Ovary (tissue), 10 donors: Measurements from ENCODE around the gene SYDE2. TPM values are rescaled to one million over a fixed set of nuclear protein-coding genes. Genes with fewer than 3 reads are reported as not detected.
"Not testable (repeated sequence)": the region's sequence is repeated elsewhere in the genome, so short reads cannot be mapped to it uniquely, and the experiment has no call there.

Experiments used
- DNase-seq, 5 donors: peaks; one replicate each; pipeline ENCODE4 v3.0.0-alpha.2; 2019 to 2020
- H3K27ac ChIP-seq, 2 donors: fragments of 200-600 bp; one replicate each; pipeline versions ENCODE4 v1.5.1 to v1.8.0; 2019 to 2022
- H3K27me3 ChIP-seq: fragments of 200-600 bp; one replicate; pipeline ENCODE4 v1.8.0; 2022
- H3K36me3 ChIP-seq: fragments of 200-600 bp; sonication (generic); one replicate; pipeline ENCODE4 v1.5.1; 2019
- H3K4me1 ChIP-seq: one replicate; pipeline ENCODE4 v1.8.1; 2013; ENCODE audit warnings: mild to moderate bottlenecking, moderate library complexity; ENCODE audit not compliant: insufficient read depth
- H3K4me3 ChIP-seq: fragments of 200-600 bp; sonication (generic); one replicate; pipeline ENCODE4 v1.5.1; 2017
- H3K9me3 ChIP-seq, 2 donors: fragments of 200-600 bp in 1 of 2; sonication (generic) in 1 of 2; one replicate each; pipeline versions ENCODE4 v1.5.1 to v1.8.1; 2013 to 2019; ENCODE audit warnings: mild to moderate bottlenecking in 1 of 2, moderate library complexity in 1 of 2
- CTCF ChIP-seq, 3 donors: fragments of 450-650 bp in 2 of 3; fragments of 200-600 bp in 1 of 3; IDR thresholded peaks; one replicate each; pipeline versions ENCODE4 v1.5.1 to v1.8.0; 2016 to 2022; ENCODE audit warnings: antibody characterized with exemption in 3 of 3, mild to moderate bottlenecking in 1 of 3
- EP300 ChIP-seq: sonication (generic); formaldehyde crosslinking; IDR thresholded peaks from one replicate; pipeline ENCODE4 v1.6.1; 2017; ENCODE audit warnings: antibody characterized with exemption
- POLR2A ChIP-seq: fragments of 450-650 bp; IDR thresholded peaks from one replicate; pipeline ENCODE4 v1.6.1; 2017; ENCODE audit warnings: antibody characterized with exemption, mild to moderate bottlenecking, moderate library complexity
- WGBS, 3 donors: extraction: QIAGEN DNeasy Blood & Tissue Kit in 1 of 3; methylation state at CpG; one replicate each; pipeline versions ENCODE4 v1.1.5 to v1.1.7; 2013 to 2017; 5-methylcytosine and 5-hydroxymethylcytosine counted together
- intact Hi-C, 4 donors: fragments of 100-400 bp; cut with DNase I; formaldehyde crosslinking; loops; one replicate each; pipeline versions ENCODE4 v1.11.0 to v1.15.1; 2022 to 2023
- long read RNA-seq, 3 donors: library from polyadenylated mRNA in 2 of 3; unstranded in 2 of 3; transcript quantifications; one replicate each; pipeline ENCODE4 v2.0.0 and lab custom pipeline, GENCODE V29; 2021 to 2026
- polyA plus RNA-seq, 2 donors: library from polyadenylated mRNA; stranded (reverse); fragments of 200-250 nt in 1 of 2; fragments of 350-450 nt in 1 of 2; fragmentation: Illumina TruSeq in 1 of 2; extraction: RNeasy Lipid Tissue Mini Kit (QIAGEN cat#74804) in 1 of 2; gene quantifications; one replicate each; pipeline ENCODE4 v1.2.3, GENCODE V29; 2013 to 2014
- total RNA-seq, 7 donors: library from RNA; depleted of rRNA in 2 of 7; stranded (reverse); fragments of >200 nt in 2 of 7; fragmentation: NEBNext Ultra II Directional in 3 of 7; extraction: Animal tissue kit (Norgen Biotek cat#: 25700) in 3 of 7; gene quantifications; one replicate each; pipeline versions ENCODE4 v1.1.0 to v1.2.4, GENCODE V29; 2016 to 2023
- donor health status: DM: no; HTN: no; CAD: no; lungs with moderate emphysema.
- donor health status: DM: no; HTN: no; CAD: no.
- donor health status: Bipolar disorder and iron deficiency.
- donor health status: DM: yes; HTN: yes; CAD: no.
- donor health status: DM: no; HTN: no; CAD: no.
- donor health status: DM: yes; HTN: yes; CAD: no.

The SYDE2 gene
- total RNA-seq (10 to 100 TPM in 2 of 7 donors, 1 to 10 TPM in 5; 6.7 to 12.3 (median 7.8) TPM), polyA plus RNA-seq (1 to 10 TPM; 1.2 to 2.3 TPM)
- long read RNA-seq, donor 1, partial matches to known transcripts: 0 of 1 reads
- long read RNA-seq, donor 1, other reads (novel, unspliced or antisense): 1 of 1 reads
- long read RNA-seq, donor 2, partial matches to known transcripts: 0 of 4 reads
- long read RNA-seq, donor 2, other reads (novel, unspliced or antisense): 0 of 4 reads
- long read RNA-seq, donor 3, partial matches to known transcripts: 0 of 7 reads
- long read RNA-seq, donor 3, other reads (novel, unspliced or antisense): 4 of 7 reads

- 0 to 1% (median 1%) methylated on average over 30 to 99 of the region's 99 CpGs for WGBS, 3 donors
- Histone ChIP-seq H3K36me3 (no peaks in the 10 kb centered on the region), H3K4me3 (peak within 1 kb of the TSS; percentile 98), H3K9me3 (no peaks in the 10 kb centered on the region), H3K27ac (peak within 1 kb of the TSS; percentile 80 to 96), H3K27me3 (no peaks in the 10 kb centered on the region), H3K4me1 (no peaks in the 10 kb centered on the region)
- no peak for TF ChIP-seq EP300
- peak; percentile 35 for TF ChIP-seq POLR2A
- TF ChIP-seq CTCF (IDR thresholded peaks at IDR 0.05): peak in 1 of 3 donors; percentile 15
- DNase-seq: peak; percentile 72 to 79 (median 75)
- intact Hi-C loops: no loop called here
These were observed at the start of gene SYDE2 for GRCh38 chr1:85200463-85201339. TSS of gene SYDE2 (minus strand) at chr1:85201016. CDS start at chr1:85200996, 20 bp downstream.

- H3K4me1 ChIP-seq, DNase-seq, H3K36me3 ChIP-seq, H3K27me3 ChIP-seq, H3K4me3 ChIP-seq, H3K9me3 ChIP-seq, H3K27ac ChIP-seq: not testable (repeated sequence)
- WGBS, 3 donors: 72 to 94% (median 93%) methylated on average over 3 of the region's 3 CpGs
- intact Hi-C loops: loop anchor here in 1 of 4 donors (5.0 kb wide), 1 partner anchor 142 kb away; no protein-coding TSS in a partner anchor
These were observed 48.2 kb upstream of the SYDE2 start for GRCh38 chr1:85249042-85249441.

- no peaks in the 10 kb centered on the region for H3K9me3 ChIP-seq
- no peaks in the 10 kb centered on the region for H3K4me1 ChIP-seq
- no peaks in the 10 kb centered on the region for H3K36me3 ChIP-seq
- WGBS, 3 donors: 63 to 87% (median 71%) methylated on average over 1 of the region's 1 CpG
- H3K27me3 ChIP-seq: no peaks in the 10 kb centered on the region
- no peak for DNase-seq
- intact Hi-C loops: loop anchor here in 1 of 4 donors (5.0 kb wide), 1 partner anchor 139 kb away; no protein-coding TSS in a partner anchor
- H3K27ac ChIP-seq: no peak overlapping the region
- no peak for TF ChIP-seq CTCF (IDR thresholded peaks at IDR 0.05)
- TF ChIP-seq EP300: no peak
- no peak overlapping the region for H3K4me3 ChIP-seq
These were observed 45.1 kb upstream of the SYDE2 start for GRCh38 chr1:85245891-85246290.

- Histone ChIP-seq H3K27me3 (no peaks in the 10 kb centered on the region), H3K27ac (no peak overlapping the region), H3K9me3 (no peaks in the 10 kb centered on the region), H3K36me3 (no peaks in the 10 kb centered on the region), H3K4me3 (no peak overlapping the region), H3K4me1 (no peaks in the 10 kb centered on the region)
- intact Hi-C loops: loop anchor here in 1 of 4 donors (5.0 kb wide), 1 partner anchor 138 kb away; no protein-coding TSS in a partner anchor
- WGBS, 3 donors: 18 to 35% (median 28%) methylated on average over 1 of the region's 1 CpG
- TF ChIP-seq CTCF (IDR thresholded peaks at IDR 0.05) (no peak), EP300 (no peak), POLR2A (no peak)
- no peak for DNase-seq
These were observed 44.6 kb upstream of the SYDE2 start for GRCh38 chr1:85245456-85245855.
